Stimulated activated naive CD8-positive, alpha-beta T cell treated with anti-CD3 and anti-CD28 coated beads, Interleukin-15, amount 100 ng/mL, for 72 hours (primary cell): Measurements from ENCODE around the gene WNT3.
"Not testable (repeated sequence)": the region's sequence is repeated elsewhere in the genome, so short reads cannot be mapped to it uniquely, and the experiment has no call there.

Source experiments
- ATAC-seq: fragments of 150-1000 bp; cut with Tn5 transposase; 2 replicates; pipeline ENCODE4 v1.10.0; 2021; ENCODE audit warnings: mild to moderate bottlenecking, moderate library complexity
- DNase-seq, 2 donors: peaks; one replicate each; pipeline ENCODE4 v3.0.0; 2021 to 2022
- H3K27ac Mint-ChIP-seq, 2 donors: one replicate each; pipeline ENCODE4 v1.8.0; 2022; ENCODE audit warnings: mild to moderate bottlenecking in 2 of 2, mixed read lengths in 2 of 2, moderate library complexity in 2 of 2
- H3K27me3 Mint-ChIP-seq: one replicate; pipeline ENCODE4 v1.8.0; 2022; ENCODE audit warnings: mixed read lengths
- H3K4me1 Mint-ChIP-seq: one replicate; pipeline ENCODE4 v1.8.0; 2022; ENCODE audit warnings: mild to moderate bottlenecking, mixed read lengths
- H3K4me3 Mint-ChIP-seq, 2 donors: one replicate each; pipeline ENCODE4 v1.8.0; 2022; ENCODE audit warnings: mild to moderate bottlenecking in 2 of 2, mixed read lengths in 2 of 2, moderate library complexity in 1 of 2
- H3K9me3 Mint-ChIP-seq, 2 donors: one replicate each; pipeline ENCODE4 v1.8.0; 2022; ENCODE audit warnings: mixed read lengths in 2 of 2

Gene WNT3

DNA sequence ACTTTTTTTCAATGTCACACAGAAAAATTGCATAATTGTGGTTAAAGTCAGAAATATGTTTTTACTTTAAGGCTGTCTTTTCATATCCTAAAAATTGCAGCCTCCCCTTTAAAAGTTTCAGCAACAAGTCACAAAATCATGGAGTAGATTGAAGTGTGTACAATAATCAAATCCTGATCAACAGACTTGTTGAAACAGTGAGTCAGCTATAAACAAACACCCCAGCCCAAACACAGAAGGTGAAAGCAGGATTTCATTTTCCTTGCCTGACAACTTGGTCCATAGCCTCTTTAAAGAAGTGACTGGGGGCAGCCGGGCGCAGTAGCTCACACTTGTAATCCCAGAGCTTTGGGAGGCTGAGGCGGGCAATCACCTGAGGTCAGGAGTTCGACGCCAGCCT is 59.9 kb downstream of the WNT3 start:
- DNase-seq (no peak), ATAC-seq (no peak)
- no peak overlapping the region for H3K4me3 Mint-ChIP-seq
- H3K27ac Mint-ChIP-seq: no peak overlapping the region
- H3K9me3 Mint-ChIP-seq: no peaks in the 10 kb centered on the region
- H3K27me3 Mint-ChIP-seq: no peaks in the 10 kb centered on the region
- H3K4me1 Mint-ChIP-seq: no peaks in the 10 kb centered on the region

DNA sequence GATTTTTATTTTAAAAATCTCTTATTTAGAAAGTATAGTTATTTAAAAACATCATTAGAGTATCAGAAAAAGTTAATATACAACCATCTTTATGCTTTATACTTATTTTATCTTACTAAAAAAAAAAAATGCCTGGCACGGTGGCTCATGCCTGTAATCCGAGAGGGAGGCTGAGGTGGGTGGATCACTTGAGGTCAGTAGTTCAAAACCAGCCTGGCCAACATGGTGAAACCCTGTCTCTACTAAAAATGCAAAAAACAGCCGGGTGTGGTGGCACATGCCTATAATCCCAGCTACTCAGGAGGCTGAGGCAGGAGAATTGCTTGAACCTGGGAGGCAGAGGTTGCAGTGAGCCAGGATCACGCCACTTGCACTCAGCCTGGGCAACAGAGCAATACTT is 60.9 kb downstream of the WNT3 start:
- not testable (repeated sequence) for ATAC-seq, H3K27ac Mint-ChIP-seq, H3K27me3 Mint-ChIP-seq, H3K4me3 Mint-ChIP-seq, H3K4me1 Mint-ChIP-seq, DNase-seq, H3K9me3 Mint-ChIP-seq

DNA sequence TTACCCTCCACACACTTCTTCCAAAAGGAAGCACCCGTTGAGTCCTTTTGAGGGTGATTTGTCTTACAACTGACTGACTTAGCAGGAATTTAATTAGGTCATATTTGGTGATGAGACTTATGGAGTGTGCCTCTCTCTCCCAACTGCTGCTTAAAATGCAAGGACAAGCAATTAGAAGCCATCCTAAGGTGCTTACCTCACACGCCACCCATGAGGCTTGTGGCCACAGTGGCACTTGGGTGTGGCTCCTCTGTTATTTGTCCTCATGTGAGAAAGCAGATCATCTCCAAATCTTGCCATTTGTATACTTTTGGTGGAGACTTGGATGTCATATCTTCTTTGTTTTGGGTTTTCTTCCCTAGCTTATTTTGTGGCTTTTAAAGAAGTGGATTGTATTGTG is 61.6 kb downstream of the WNT3 start:
- Mint-ChIP-seq H3K4me1 (no peaks in the 10 kb centered on the region), H3K27me3 (no peaks in the 10 kb centered on the region), H3K27ac (no peak overlapping the region), H3K4me3 (no peak overlapping the region), H3K9me3 (no peaks in the 10 kb centered on the region)
- DNase-seq (no peak), ATAC-seq (no peak)

DNA sequence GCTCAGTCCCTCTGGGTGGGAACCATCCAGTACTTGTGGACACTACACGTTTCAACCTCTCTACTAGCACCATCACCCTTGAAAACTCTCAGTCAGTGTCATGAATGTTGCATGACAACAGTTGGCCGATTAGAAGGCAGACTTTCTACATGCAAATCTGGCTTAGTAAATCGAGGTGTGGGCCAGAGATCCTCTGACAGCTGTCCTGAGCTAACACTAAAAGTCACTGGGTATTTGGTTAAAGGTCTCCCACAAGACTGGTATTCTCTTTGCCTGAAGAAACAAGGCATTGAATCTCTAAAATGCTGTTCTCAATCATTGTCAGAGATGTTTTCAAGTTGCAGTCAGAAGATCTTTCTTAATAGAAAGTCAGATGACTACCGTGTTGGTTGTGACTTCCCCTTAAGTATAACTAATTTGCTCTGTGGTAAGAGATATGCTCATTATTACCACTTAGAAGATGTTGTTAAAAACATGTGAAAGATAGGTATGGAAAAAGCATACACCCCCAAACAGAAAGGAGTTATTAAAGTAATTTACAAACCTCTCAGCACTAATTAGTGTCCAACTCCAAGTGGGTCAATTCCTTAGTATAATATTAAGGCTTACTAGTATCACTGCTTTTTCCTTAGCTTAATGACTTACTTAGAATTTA is 62.3 kb downstream of the WNT3 start:
- DNase-seq (no peak), ATAC-seq (no peak)
- Mint-ChIP-seq H3K4me1 (no peaks in the 10 kb centered on the region), H3K4me3 (no peak overlapping the region), H3K27me3 (no peaks in the 10 kb centered on the region), H3K27ac (no peak overlapping the region), H3K9me3 (no peaks in the 10 kb centered on the region)

DNA sequence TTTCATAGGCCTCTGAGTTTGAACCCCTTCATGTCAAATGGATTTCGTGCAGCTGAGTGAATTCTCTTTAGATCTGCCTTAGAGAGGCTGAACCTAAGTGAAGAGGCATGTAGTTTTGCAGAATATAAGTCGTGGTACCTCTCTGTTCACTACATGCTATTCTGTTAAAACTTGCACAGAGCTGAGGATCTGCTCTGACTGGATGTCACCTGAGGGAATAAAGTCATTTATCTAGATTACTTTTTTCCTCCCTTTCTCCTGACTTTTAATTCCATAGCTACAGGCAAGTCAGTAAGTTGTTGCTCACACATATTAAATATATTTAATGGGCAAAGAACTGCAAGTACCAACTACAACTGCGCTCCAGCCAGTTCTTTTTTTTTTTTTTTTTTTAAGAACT is 64.7 kb downstream of the WNT3 start:
- Mint-ChIP-seq H3K27ac (peak overlapping the region in 1 of 2 donors; percentile 27), H3K4me1 (no peaks in the 10 kb centered on the region), H3K27me3 (no peaks in the 10 kb centered on the region), H3K4me3 (no peak overlapping the region), H3K9me3 (no peaks in the 10 kb centered on the region)
- ATAC-seq (no peak), DNase-seq (no peak)

DNA sequence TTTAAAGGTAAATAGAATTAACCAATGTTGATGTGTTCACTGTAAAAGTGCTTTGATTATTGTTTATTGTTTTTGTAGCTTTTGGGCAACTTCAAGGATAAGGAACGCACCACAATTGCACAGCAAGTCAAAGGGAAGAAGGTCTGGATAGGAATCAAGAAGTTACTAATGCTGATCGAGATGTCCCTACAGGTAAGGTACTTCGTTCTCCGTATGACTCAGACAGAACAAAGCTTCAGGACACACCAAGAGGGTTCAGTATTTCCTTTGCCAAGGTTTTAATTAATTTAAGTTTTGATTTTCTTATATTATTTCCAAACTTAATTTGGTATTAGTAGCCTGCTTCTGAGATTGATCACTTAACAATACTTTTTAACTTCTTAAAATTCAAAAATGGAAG is 67.1 kb downstream of the WNT3 start:
- no peak for ATAC-seq

DNA sequence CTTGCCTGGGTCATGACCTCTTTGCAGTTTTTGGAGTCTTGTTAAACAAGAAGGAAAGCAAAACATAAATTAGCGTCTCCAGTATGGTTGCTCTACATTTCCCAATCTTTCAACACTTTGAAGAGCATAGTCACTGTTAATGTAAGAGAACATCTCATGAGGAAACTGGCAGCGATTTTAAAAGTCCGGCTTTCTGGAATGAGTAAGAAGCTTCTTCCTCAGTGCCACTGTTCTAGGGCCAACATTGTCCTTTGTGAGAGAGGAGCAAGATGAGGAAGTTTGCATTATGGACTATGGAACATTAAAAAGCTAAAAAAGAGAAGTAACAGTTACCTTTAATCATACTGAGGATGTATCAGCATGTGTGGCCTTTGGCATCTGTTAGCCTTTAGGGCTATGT is 73.1 kb downstream of the WNT3 start:
- Mint-ChIP-seq H3K4me3 (no peak overlapping the region), H3K27me3 (no peaks in the 10 kb centered on the region), H3K4me1 (peaks cover 12% of the 10 kb centered on the region), H3K9me3 (no peaks in the 10 kb centered on the region), H3K27ac (no peak overlapping the region)
- ATAC-seq (no peak), DNase-seq (no peak)

More for the DNA sequence above, 67.1 kb downstream of the WNT3 start:
- Mint-ChIP-seq H3K4me1 (no peaks in the 10 kb centered on the region), H3K27ac (no peak overlapping the region), H3K4me3 (no peak overlapping the region), H3K9me3 (no peaks in the 10 kb centered on the region), H3K27me3 (no peaks in the 10 kb centered on the region)
- no peak for DNase-seq

DNA sequence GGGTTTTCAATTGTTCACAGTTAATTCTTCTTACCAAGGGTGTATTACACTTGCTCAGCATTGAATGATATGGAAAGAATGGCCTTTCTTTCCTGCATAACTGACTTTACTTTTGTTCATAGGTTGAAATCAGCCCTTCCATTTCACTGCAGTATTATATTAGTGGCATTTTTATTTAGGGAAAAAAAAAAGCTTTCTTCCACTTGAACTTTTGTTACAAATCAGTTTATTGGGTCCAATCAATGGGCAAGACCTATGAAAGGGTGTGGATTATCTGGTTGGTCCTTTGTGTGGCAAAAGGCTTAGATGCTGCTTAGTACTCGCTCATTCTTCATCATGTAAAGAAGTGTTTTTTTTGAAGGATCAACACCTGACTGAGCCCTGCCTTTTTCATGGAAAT is 74.1 kb downstream of the WNT3 start:
- Mint-ChIP-seq H3K4me3 (no peak overlapping the region), H3K27me3 (no peaks in the 10 kb centered on the region), H3K4me1 (peaks cover 12% of the 10 kb centered on the region), H3K27ac (no peak overlapping the region), H3K9me3 (no peaks in the 10 kb centered on the region)
- DNase-seq (no peak), ATAC-seq (no peak)

DNA sequence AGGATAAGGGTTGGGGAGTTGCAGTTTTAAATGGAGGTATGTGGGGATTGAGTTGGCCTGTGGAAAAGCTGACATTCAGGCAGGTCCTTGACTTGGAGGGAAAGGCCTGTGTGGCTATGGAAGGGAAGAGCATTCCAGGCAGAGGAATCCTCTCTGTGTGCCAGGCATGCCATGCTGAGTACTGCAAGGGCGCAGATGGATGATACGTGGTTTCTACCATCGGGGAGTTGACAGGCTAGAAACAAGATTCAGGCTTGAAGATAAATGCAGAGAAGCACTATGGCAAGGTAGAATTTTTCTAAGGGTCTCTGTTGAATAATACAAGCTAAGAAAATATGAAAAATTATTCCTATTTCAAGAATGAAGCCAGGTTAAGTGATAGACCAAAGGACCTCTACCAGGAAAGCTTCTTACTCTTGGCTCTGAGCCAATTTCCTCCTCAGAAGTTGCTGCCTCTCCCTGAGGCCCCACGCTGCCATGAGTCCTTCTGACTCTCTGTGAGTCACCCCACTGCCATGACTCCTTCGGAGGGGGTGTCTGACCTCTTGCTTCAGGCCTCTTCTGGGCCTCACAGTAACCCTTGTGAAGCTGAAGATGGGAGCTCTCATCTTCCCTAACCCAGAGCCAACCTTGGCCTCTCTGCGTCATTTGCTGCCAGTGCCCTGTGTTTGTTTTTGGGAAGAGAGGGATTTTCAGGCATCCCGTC is 75.8 kb downstream of the WNT3 start:
- Mint-ChIP-seq H3K4me3 (no peak overlapping the region), H3K4me1 (peaks cover 12% of the 10 kb centered on the region), H3K9me3 (no peaks in the 10 kb centered on the region), H3K27me3 (no peaks in the 10 kb centered on the region), H3K27ac (peak overlapping the region in 1 of 2 donors; percentile 22)
- DNase-seq (no peak), ATAC-seq (no peak)

DNA sequence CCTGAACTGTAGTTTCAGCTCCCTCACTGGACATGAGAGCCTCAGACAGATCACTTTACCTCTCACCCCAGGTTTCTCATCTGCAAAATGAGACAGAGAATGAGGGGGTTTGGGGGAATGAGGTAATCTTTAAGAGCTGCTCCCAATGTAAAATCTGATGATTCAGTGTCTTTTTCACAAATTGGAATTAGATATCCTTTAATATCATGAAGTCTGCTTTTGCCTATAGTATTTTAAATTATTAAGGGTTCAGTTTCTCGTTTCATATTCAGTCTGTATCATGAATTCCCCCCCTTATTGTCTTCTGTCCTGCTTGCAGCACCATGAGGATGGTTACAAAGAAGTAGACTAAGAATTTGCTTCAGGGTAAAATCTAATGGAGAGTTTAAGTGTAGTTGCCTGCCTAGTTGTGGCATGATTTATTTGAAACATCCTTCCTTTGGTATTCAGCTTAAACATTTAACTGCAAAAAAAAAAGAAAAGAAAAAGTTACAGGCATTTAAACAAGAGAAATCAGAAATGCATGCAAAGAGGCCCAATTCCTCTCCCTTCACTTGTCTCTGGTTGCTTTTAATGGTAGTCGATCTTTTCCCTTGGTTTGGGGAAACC is 77.3 kb downstream of the WNT3 start:
- ATAC-seq (no peak), DNase-seq (no peak)
- no peak overlapping the region for H3K4me3 Mint-ChIP-seq
- H3K9me3 Mint-ChIP-seq: no peaks in the 10 kb centered on the region
- H3K4me1 Mint-ChIP-seq: peaks cover 12% of the 10 kb centered on the region
- no peaks in the 10 kb centered on the region for H3K27me3 Mint-ChIP-seq
- H3K27ac Mint-ChIP-seq: no peak overlapping the region

DNA sequence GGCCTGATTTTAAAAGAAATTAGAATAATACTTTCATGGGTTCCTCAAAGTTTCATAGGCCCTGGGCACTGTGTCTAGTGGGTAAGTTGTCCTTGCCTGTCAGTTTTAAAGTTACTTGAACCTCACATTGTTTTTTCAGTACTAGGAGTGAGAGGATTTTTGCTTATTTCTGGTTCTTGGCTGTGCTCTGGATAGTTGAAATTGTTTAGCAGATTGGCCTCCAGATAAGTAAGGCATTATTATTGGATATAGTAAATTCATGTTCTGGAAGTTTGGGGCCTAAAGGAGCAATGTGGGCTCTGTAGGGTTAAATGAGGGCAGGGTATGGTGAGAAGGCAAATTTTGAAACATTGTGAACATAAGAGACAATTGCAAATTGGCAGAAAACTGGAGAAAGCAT is 78.5 kb downstream of the WNT3 start:
- DNase-seq (no peak), ATAC-seq (no peak)
- Mint-ChIP-seq H3K4me1 (peaks cover 12% of the 10 kb centered on the region), H3K9me3 (no peaks in the 10 kb centered on the region), H3K4me3 (no peak overlapping the region), H3K27ac (no peak overlapping the region), H3K27me3 (no peaks in the 10 kb centered on the region)

DNA sequence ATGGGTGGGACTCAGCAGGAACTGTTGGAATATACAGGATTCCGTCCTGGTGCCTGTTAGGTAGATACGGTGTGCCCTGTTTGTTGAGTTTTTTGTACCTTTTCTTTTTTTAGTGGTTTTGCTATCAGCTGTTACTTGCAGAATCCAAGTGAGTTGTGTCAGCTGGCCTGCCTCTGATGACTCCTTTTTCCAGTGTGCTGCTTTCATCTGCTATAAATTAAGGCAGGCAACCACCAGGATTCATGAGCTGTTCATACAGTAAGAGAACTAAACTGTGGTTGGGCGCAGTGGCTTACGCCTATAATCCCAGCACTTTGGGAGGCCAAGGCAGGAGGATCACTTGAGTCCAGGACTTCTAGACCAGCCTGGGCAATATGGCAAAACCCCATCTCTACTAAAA is 79.9 kb downstream of the WNT3 start:
- peaks cover 12% of the 10 kb centered on the region for H3K4me1 Mint-ChIP-seq
- H3K9me3 Mint-ChIP-seq: no peaks in the 10 kb centered on the region
- DNase-seq (no peak), ATAC-seq (no peak)
- H3K27me3 Mint-ChIP-seq: no peaks in the 10 kb centered on the region
- H3K27ac Mint-ChIP-seq: no peak overlapping the region
- H3K4me3 Mint-ChIP-seq: no peak overlapping the region

DNA sequence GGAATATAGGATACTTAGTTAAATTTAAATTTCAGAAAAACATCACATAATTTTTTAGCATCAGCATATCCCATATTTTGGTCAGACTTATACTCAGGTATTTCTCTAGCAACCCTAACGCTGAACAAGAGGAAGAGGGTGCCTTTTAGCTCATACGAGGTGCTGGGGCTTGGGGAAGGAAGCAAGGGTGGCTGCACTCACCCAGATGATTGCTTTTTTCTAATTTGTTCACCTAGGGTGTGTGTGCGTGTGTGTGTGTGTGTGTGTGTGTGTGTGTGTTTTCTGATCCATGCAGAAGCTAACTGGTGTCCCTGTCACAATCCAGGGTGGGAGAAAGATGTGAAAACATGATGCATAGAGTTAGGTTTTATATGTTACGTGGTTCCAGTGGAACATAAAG is 81.2 kb downstream of the WNT3 start:
- Mint-ChIP-seq H3K27me3 (no peaks in the 10 kb centered on the region), H3K9me3 (no peaks in the 10 kb centered on the region), H3K4me3 (no peak overlapping the region), H3K4me1 (peaks cover 2% of the 10 kb centered on the region), H3K27ac (no peak overlapping the region)
- DNase-seq: no peak
- no peak for ATAC-seq

DNA sequence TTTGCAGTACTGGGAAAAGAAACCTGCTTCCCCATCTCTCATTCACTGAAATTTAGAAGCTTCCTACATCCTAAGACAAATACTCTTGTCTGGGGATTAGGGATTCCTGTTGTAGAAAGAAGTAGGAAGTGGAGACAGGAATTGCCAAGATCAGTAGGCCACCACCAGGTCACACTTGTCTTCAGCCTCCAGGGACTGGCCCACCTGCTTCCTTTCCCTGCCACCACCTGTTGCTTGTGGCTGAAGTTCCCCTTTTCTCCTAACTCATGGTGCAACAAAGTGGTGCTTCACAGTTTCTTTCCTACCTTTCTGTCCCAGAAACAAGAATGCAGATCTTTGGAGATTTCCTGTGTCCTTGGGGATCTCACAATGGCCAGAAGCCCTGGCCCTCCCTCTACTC is 82.4 kb downstream of the WNT3 start:
- Mint-ChIP-seq H3K9me3 (no peaks in the 10 kb centered on the region), H3K27ac (no peak overlapping the region), H3K27me3 (no peaks in the 10 kb centered on the region), H3K4me1 (no peaks in the 10 kb centered on the region), H3K4me3 (no peak overlapping the region)
- ATAC-seq (no peak), DNase-seq (no peak)

DNA sequence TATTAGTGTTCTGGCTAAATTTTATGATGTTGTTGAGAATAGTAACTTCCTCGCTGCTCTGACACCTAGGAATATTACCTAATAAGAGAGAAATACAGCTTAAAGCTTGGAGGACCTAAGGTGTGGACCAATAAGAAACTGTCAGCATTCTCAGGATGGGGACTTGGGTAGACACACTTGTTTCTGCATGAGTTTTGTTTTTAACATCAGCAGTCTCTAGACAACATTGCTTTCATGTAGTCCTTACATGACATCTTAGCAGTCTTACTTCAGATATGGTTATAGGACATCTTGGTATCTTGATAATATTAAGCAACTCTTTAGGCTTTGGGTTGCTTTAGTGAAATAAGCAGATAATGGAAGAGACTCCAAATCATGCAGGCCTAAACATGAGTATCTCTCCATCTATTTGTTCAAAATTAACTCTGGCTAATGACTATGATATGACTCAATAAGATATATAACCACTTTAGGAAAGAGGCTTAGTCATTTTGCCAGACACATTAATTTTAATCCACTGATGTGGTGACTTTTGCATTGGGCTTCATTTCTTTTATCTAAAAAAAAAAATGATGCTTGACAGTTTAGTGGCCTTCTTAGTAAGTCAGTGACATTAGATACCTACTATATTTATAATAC is 84.5 kb downstream of the WNT3 start:
- no peak for ATAC-seq
- Mint-ChIP-seq H3K4me1 (no peaks in the 10 kb centered on the region), H3K4me3 (no peak overlapping the region), H3K27ac (no peak overlapping the region), H3K9me3 (no peaks in the 10 kb centered on the region), H3K27me3 (no peaks in the 10 kb centered on the region)
- DNase-seq: no peak

DNA sequence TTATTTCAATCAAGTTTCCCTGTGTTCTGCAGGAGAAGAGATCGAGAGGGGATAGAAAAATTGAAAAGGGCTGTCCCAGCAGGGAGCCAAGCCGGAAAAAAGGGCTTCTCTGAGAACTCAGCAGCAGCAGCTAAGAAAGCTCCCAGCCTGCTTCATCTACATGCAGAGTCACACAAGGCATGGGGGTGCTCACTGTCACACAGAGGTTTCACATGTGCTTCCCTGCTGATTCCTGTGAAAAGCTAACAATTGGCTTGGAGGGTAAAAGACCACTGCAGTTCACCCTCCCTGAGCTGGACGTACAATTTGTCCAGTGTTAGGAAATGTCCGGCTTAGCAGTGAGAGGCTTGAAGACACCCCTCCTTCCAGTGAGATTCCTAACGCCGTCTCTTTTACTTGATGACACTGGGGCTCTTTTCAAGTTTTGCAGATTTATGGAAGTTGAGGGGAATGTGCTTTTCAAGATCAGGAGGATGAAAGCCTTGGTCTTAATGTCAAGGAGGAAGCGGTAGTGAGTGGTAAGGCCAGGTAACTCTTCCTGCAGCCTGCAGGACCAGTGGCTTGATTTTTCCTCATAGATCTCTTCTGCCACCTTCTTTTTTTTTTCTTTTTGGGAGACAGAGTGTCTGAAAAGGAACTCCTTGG is 85.6 kb downstream of the WNT3 start:
- Mint-ChIP-seq H3K27ac (no peak overlapping the region), H3K9me3 (no peaks in the 10 kb centered on the region), H3K4me3 (no peak overlapping the region), H3K27me3 (no peaks in the 10 kb centered on the region), H3K4me1 (no peaks in the 10 kb centered on the region)
- DNase-seq (no peak), ATAC-seq (no peak)
